GM18873 (cell line): ENCODE data around the gene TGFBR3L.
"Not testable (repeated sequence)": the region's sequence is repeated elsewhere in the genome, so short reads cannot be mapped to it uniquely, and the experiment has no call there.

Source experiments
- ATAC-seq: cut with Tn5 transposase; IDR thresholded peaks from one replicate; pipeline ENCODE4 v1.9.1; 2021; ENCODE audit warnings: mild to moderate bottlenecking, moderate library complexity, moderate number of reproducible peaks; ENCODE audit not compliant: unreplicated experiment, low FRiP score

TGFBR3L gene

GRCh38 chr19:7926727-7927604 is 12.3 kb downstream of the TGFBR3L start:
- no peak for ATAC-seq

DNA sequence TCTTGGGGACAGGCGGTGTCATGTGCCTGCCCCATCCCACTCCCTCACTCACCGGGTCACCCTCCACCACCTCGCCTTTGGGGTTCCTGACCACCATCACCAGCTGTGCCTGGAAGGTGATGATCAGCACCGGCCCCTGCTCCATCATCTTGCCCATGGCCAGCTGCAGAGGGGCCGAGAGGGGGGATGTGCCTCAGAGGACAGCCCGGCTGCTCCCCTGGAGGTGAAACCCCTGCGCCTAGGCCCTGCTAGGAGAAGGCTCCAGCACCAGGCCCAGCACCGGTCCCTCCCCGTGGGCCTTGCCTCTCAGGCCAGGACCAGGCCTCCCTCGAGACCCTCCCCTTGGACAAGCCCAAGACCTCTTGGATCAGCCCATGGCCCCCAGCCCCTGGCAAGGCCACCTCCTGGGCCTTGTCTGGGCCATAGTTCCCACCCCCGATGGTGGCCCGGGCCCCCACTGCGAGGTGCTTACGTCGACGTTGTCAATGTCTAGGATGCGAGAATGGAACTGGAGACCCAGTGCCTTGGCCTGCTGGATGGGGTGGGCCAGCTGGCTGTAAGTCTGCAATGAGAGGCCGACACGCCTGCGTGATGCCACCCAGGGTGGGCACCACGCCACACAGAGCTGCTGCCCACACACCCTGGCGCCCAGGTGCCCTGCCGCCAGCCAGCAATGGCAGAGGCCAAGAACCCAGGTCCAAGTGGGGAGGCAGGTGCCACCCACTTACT is 13.1 kb downstream of the TGFBR3L start:
- ATAC-seq, result no peak

- ATAC-seq, result no peak
Measured at GRCh38 chr19:7928334-7928706, 13.7 kb downstream of the TGFBR3L start.

GRCh38 chr19:7928741-7929701 is 14.4 kb downstream of the TGFBR3L start:
- no peak for ATAC-seq

DNA sequence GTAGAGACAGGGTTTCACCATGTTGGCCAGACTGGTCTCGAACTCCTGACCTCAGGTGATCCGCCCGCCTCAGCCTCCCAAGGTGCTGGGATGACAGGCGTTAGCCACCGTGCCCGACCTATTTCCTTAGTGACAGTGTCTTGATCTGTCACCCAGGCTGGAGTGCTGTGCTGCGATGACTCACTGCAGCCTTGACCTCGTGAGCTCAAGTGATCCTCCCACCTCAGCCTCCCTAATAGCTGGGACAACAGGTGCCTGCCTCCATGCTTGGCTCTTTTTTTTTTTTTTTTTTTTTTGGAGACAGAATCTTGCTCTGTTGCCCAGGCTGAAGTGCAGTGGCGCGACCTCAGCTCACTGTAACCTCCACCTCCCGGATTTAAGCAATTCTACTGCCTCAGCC is 15.4 kb downstream of the TGFBR3L start:
- not testable (repeated sequence) for ATAC-seq

DNA sequence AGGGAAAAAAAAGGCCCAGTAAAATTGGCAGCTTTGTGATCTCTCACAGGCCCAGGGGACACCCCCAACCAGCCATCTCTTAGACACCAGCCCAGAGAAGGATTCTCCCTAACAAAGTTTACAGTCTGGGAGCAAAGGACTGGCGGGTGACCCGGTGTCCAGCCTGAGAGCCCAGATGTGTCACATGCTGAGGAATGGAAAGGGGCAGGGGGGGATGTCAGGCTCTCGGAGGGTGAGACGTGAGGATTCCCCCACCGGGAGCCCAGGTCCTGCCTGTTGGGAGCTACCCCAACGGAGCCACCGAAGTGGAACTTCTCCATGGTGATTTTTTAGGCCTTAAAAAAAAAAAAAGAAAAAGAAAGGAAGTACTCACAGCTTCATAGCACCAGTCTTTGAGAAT is 16.1 kb downstream of the TGFBR3L start:
- no peak for ATAC-seq

- ATAC-seq, result no peak
Measured at GRCh38 chr19:7931221-7932061, 16.8 kb downstream of the TGFBR3L start.

- ATAC-seq, result no peak
Measured at GRCh38 chr19:7932276-7932929, 17.8 kb downstream of the TGFBR3L start.

DNA sequence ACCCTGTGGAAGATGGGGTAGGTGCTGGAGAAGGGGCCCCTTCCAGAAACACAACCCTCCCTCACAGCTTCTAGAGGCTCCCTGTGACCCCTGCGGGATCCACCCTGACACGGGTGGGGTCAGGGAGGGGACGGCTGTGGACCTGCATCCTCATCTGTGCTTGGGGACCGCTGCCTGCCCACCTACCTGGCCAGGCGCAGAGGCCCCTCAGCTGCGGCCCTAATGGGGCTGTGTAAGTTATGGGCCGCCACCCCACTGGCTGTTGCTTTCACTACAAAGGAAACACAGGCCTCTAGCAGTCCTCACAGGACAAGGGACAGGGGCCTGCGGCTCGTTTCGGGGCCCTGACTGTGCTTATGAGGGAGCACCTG is 18.3 kb downstream of the TGFBR3L start:
- no peak for ATAC-seq

DNA sequence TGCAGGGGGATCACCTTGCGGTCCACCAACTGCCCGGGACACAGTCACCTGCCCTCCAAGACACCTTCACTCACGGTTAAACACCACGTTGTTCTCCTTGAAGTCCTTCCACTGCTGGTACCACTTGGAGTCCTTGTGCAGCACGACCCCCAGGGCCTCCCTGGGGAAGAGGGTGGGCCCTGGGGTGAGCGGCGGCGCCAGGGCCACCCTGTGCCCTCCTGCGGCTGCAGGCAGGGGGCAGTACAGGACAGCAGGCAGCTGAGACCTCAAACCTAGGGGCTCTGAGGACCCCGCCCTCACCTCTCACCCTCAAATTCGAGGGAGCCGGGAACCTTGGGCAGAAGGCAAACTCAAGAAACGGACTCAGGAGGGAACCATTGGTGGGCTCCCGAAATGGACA is 18.8 kb downstream of the TGFBR3L start:
- ATAC-seq, result no peak

DNA sequence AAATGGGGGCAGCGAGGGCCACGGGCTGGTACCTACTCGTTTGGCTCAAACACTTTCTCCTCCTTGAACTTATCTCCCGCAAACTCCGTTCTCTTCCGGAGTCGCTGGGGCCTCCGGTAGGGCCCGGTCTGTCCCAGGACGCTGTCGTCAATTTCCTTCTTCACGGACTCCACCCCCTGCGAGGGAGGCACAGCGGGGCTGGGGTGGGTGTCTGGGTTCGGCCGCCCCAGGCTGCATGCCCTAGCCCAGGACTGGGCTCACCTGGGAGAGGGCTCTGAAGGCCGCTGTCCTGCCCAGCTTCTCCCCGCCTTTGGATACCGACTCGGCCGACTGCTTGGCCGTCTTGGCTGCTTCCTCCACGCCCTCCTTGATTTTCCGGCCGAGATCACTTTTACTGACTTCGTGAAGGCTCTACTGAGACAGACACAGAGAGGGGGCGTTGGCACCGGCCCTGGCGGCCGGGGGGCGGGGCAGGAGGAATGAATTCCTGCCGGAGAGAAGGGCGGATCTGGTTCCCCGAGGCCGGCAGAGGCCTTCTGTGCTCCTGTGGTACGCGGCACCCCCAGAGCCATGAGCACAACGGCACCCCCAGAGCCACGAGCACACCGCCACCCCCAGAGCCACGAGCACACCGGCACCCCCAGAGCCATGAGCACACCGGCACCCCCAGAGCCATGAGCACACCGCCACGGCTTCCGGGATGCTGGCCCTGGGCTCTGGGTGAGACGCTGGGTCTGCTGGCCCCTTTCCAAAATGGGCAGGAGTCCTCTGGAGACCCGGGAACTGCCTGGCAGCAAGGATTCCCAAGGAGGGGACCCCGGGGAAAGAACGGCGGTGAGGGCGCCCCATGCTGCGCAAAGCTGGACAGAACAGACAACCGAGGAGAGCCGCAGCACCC is 19.4 kb downstream of the TGFBR3L start:
- ATAC-seq, result no peak

DNA sequence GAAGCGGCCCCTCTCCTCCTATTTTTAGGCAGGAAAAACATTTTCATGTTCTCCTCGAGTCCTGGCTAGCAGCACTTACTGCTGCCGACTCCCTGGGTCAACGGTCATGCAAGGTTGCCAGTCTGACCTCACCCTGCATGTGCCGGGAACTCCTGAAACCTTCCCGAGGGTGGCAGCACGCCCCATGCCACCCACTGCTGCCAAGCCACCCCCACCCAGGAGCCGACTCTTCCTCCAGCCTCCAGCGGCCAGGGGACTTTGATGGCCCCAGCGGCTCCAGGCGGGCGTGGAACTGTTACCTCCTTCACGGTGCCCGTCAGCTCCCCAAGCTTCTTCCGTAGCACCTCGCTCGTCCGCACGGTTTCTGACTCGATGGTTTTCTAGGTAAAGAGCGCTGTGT is 20.1 kb downstream of the TGFBR3L start:
- no peak for ATAC-seq

DNA sequence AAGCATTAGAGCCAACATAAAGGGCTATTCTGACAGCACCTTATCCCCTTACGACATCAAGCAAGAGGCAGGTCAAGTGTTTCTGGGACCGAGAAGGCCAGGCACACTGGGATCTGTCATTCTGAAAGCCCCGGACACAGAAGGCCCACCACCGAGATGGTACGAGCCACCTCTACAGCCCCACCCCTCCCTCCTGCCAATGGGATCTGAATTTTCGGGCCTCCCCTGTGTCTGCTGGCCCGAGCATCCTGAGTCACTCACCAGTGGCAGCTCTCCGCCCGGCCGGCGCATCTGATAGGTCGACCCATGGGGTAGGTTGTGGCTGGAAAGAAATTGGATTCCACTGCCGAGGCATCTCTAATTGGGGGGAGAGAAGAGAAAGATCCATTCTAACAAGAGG is 26.2 kb downstream of the TGFBR3L start:
- no peak for ATAC-seq

- ATAC-seq, result no peak
Measured at GRCh38 chr19:7941895-7942596, 27.4 kb downstream of the TGFBR3L start.

DNA sequence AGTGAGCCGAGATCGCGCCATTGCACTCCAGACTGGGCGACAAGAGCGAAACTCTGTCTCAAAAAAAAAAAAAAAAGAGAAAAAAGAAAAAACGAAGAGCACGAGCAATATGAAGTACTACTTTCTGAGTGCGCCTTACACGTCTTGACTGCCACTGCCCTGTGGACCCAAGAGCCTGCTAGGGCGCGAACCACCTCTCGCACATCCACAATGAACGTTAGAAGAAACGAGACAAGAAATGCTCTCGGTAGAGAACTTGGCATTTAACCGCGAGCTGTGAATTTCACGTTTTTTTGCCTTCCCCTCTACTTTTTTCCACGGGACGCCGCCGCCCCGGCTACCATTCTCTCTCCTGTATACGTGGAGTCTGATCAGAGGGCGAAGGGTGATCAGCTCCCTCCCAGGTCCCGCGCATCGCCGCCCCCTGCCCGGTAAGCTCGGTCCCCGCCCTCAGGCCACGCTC is 28.4 kb downstream of the TGFBR3L start:
- no peak for ATAC-seq

GRCh38 chr19:7943444-7944176 is 29.0 kb downstream of the TGFBR3L start, which contains the start of gene TIMM44:
Gene TIMM44 (minus strand): TSS chr19:7943666. CDS start chr19:7943651, 15 bp downstream.
- ATAC-seq, result peak; percentile 92
